Measurements from ENCODE around the gene PTTG1.

The PTTG1 gene

GRCh38 chr5:160474084-160474483 is 52.4 kb downstream of the PTTG1 start:
- no peak for DNase-seq

- no peak for DNase-seq
Measured at GRCh38 chr5:160475864-160476438, 54.3 kb downstream of the PTTG1 start.

GRCh38 chr5:160477266-160477970 is 55.8 kb downstream of the PTTG1 start:
- DNase-seq: no peak

GRCh38 chr5:160478163-160478562 is 56.5 kb downstream of the PTTG1 start:
- no peak for DNase-seq
